NT2/D1 (cell line): ENCODE data around the gene HSP90AB1.

ENCODE experiments used
- SUZ12 ChIP-seq: IDR thresholded peaks from 2 replicates; pipeline ENCODE4 v1.6.1; 2011; ENCODE audit not compliant: insufficient read length, insufficient read depth; ENCODE audit errors: extremely low read depth
- YY1 ChIP-seq: IDR thresholded peaks from 2 replicates; pipeline ENCODE4 v1.6.1; 2011; ENCODE audit not compliant: insufficient read length, insufficient read depth
- ZNF274 ChIP-seq: IDR thresholded peaks from 2 replicates; pipeline ENCODE4 v1.6.1; 2011; ENCODE audit warnings: mild to moderate bottlenecking, low read depth, low read length

DNA sequence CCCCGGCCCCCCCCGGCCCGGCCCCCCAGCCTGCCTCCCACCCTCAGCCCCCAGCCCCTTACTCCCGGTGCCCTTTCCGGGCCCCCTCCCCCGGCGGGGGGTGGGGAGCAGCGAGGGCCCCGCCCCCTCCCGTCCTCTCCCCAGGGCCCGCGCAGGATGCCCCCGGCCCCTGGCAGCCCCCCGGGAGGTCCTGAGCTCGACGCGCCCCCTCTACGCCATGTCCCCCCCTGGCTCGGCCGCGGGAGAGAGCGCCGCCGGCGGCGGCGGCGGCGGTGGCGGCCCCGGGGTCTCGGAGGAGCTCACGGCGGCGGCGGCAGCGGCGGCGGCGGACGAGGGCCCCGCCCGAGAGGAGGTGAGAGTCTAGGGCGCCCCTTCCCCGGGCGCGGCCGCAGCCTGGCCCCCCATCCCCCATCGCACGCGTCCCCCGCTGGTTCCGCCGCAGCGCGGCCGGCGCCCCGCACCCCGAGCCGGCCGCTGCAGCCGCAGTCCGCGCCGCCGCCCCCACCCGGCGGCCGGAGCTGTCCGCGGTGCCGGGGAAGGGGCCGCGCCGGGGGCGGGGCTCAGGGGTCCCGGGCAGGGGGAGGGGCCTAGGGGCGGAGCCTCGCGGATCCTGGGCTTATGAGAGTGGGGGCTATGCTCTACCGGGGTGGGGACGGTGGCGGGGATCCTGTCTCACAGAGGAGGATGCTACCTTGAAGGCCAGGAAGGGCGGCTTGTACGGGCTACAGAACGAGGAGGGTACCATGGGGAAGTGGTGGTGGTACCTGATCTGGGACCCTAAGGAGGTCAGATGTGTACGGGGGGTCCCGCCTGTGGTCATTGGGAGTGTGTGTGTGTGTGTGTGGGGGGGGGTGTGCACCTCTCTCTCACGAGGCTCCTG, 23.9 kb downstream of the HSP90AB1 start:
- no peak for TF ChIP-seq SUZ12
- no peak for TF ChIP-seq YY1
- no peak for TF ChIP-seq ZNF274
